Right cardiac atrium (tissue), 5 donors: Measurements from ENCODE around the gene HAUS5. TPM values are rescaled to one million over a fixed set of nuclear protein-coding genes. Genes with fewer than 3 reads are reported as not detected.
A peak's percentile ranks its signal among the peaks of the same experiment; 100 is the strongest.

Experiments used
- ATAC-seq, 2 donors: fragments of 200-7000 bp; cut with Tn5 transposase; one replicate each; pipeline versions ENCODE4 v1.8.0 to v1.9.1; 2020; ENCODE audit warnings: moderate library complexity in 2 of 2, mild to moderate bottlenecking in 1 of 2
- DNase-seq, 3 donors: peaks; one replicate each; pipeline ENCODE4 v3.0.0-alpha.2; 2020
- H3K27ac ChIP-seq: one replicate; pipeline ENCODE4 v1.5.1; 2013; ENCODE audit warnings: mild to moderate bottlenecking, low read length, control low read depth, moderate library complexity
- H3K27me3 ChIP-seq: one replicate; pipeline ENCODE4 v1.6.1; 2013; ENCODE audit not compliant: control insufficient read depth, insufficient read depth
- H3K4me1 ChIP-seq: one replicate; pipeline ENCODE4 v1.6.1; 2013; ENCODE audit warnings: low read length; ENCODE audit not compliant: control insufficient read depth, insufficient read depth
- H3K4me3 ChIP-seq: one replicate; pipeline ENCODE4 v1.5.1; 2013; ENCODE audit warnings: low read length, control low read depth
- H3K9me3 ChIP-seq: one replicate; pipeline ENCODE4 v1.6.1; 2013; ENCODE audit warnings: low read length; ENCODE audit not compliant: control insufficient read depth
- WGBS: extraction: QIAGEN DNeasy Blood & Tissue Kit; methylation state at CpG from one replicate; pipeline ENCODE4 v1.1.7; 2013; 5-methylcytosine and 5-hydroxymethylcytosine counted together
- intact Hi-C, 4 donors: fragments of 100-400 bp; cut with DNase I; formaldehyde crosslinking; loops; one replicate each; pipeline versions ENCODE4 v1.11.0 to v1.14.0; 2022 to 2023
- polyA plus RNA-seq: library from polyadenylated mRNA; stranded (reverse); fragments of 200-250 nt; gene quantifications from one replicate; pipeline ENCODE4 v1.2.3, GENCODE V29; 2013
- total RNA-seq, 4 donors: library from RNA; stranded (reverse); fragmentation: NEBNext Ultra II Directional; extraction: Animal tissue kit (Norgen Biotek cat#: 25700); gene quantifications; one replicate each; pipeline ENCODE4 v1.2.1, GENCODE V29; 2021
- donor health status: healthy with polysubstance abuse.
- donor health status: DM: no; HTN: yes; CAD: no.
- donor health status: DM: no; HTN: no; CAD: no.
- donor health status: DM: no; HTN: yes; CAD: no; lungs with severe emphysema.
- donor health status: DM: yes; HTN: yes; CAD: no.

HAUS5 gene
- total and polyA plus RNA-seq, 5 donors = 3.1 to 5.6 (median 4.8) TPM

- Histone ChIP-seq H3K27me3 (no peaks in the 10 kb centered on the region), H3K27ac (no peak overlapping the region), H3K4me1 (peaks cover 2% of the 10 kb centered on the region), H3K4me3 (no peak overlapping the region), H3K9me3 (no peaks in the 10 kb centered on the region)
- 64% methylated on average over 6 of the region's 6 CpGs for WGBS
- ATAC-seq = no peak
- intact Hi-C loops = no loop called here
- DNase-seq = no peak
Observed at GRCh38 chr19:35609851-35610353, 2.6 kb upstream of the HAUS5 start.

GRCh38 chr19:35612224-35612558 is 344 bp upstream of the HAUS5 start:
- no peaks in the 10 kb centered on the region for H3K27me3 ChIP-seq
- H3K9me3 ChIP-seq = no peaks in the 10 kb centered on the region
- no peak overlapping the region for H3K27ac ChIP-seq
- DNase-seq (no peak), ATAC-seq (no peak)
- peaks cover 2% of the 10 kb centered on the region for H3K4me1 ChIP-seq
- 35% methylated on average over 9 of the region's 9 CpGs for WGBS
- intact Hi-C loops = no loop called here
- H3K4me3 ChIP-seq = peak overlapping the region; percentile 49

- 84% methylated on average over 1 of the region's 1 CpG for WGBS
- Histone ChIP-seq H3K4me1 (peaks cover 2% of the 10 kb centered on the region), H3K27me3 (no peaks in the 10 kb centered on the region), H3K9me3 (no peaks in the 10 kb centered on the region), H3K4me3 (no peak overlapping the region), H3K27ac (no peak overlapping the region)
- ATAC-seq (no peak), DNase-seq (no peak)
- intact Hi-C loops = no loop called here
Observed at GRCh38 chr19:35613574-35613973, 1.0 kb downstream of the HAUS5 start.

- peaks cover 2% of the 10 kb centered on the region for H3K4me1 ChIP-seq
- no peaks in the 10 kb centered on the region for H3K27me3 ChIP-seq
- no peak overlapping the region for H3K4me3 ChIP-seq
- no peaks in the 10 kb centered on the region for H3K9me3 ChIP-seq
- 94% methylated on average over 17 of the region's 17 CpGs for WGBS
- intact Hi-C loops = no loop called here
- DNase-seq (no peak), ATAC-seq (no peak)
- H3K27ac ChIP-seq = no peak overlapping the region
Observed at GRCh38 chr19:35615036-35615435, 2.5 kb downstream of the HAUS5 start.

GRCh38 chr19:35618857-35619256 is 6.3 kb downstream of the HAUS5 start:
- H3K27me3 ChIP-seq = no peaks in the 10 kb centered on the region
- intact Hi-C loops = no loop called here
- DNase-seq (no peak), ATAC-seq (no peak)
- H3K9me3 ChIP-seq = no peaks in the 10 kb centered on the region
- no peak overlapping the region for H3K27ac ChIP-seq
- H3K4me3 ChIP-seq = no peak overlapping the region
- no peaks in the 10 kb centered on the region for H3K4me1 ChIP-seq
- WGBS = 78% methylated on average over 7 of the region's 7 CpGs

GRCh38 chr19:35619290-35619923 is 6.9 kb downstream of the HAUS5 start:
- intact Hi-C loops = no loop called here
- no peak overlapping the region for H3K27ac ChIP-seq
- no peaks in the 10 kb centered on the region for H3K27me3 ChIP-seq
- no peak for ATAC-seq
- H3K4me1 ChIP-seq = no peaks in the 10 kb centered on the region
- H3K4me3 ChIP-seq = no peak overlapping the region
- H3K9me3 ChIP-seq = no peaks in the 10 kb centered on the region
- DNase-seq = no peak
- WGBS = 95% methylated on average over 12 of the region's 12 CpGs

- Histone ChIP-seq H3K27ac (no peak overlapping the region), H3K4me3 (no peak overlapping the region), H3K4me1 (no peaks in the 10 kb centered on the region), H3K27me3 (no peaks in the 10 kb centered on the region), H3K9me3 (no peaks in the 10 kb centered on the region)
- no peak for DNase-seq
- intact Hi-C loops = no loop called here
- ATAC-seq = no peak
- 90% methylated on average over 17 of the region's 17 CpGs for WGBS
Observed at GRCh38 chr19:35620001-35620400, 7.5 kb downstream of the HAUS5 start.

GRCh38 chr19:35621708-35622107 is 9.2 kb downstream of the HAUS5 start:
- no peaks in the 10 kb centered on the region for H3K9me3 ChIP-seq
- intact Hi-C loops = no loop called here
- no peak for ATAC-seq
- no peak overlapping the region for H3K27ac ChIP-seq
- H3K4me3 ChIP-seq = no peak overlapping the region
- no peak for DNase-seq
- no peaks in the 10 kb centered on the region for H3K27me3 ChIP-seq
- no peaks in the 10 kb centered on the region for H3K4me1 ChIP-seq
- WGBS = 93% methylated on average over 9 of the region's 9 CpGs

- 92% methylated on average over 13 of the region's 13 CpGs for WGBS
- DNase-seq = no peak
- intact Hi-C loops = no loop called here
- Histone ChIP-seq H3K27ac (no peak overlapping the region), H3K9me3 (no peaks in the 10 kb centered on the region), H3K27me3 (no peaks in the 10 kb centered on the region), H3K4me1 (no peaks in the 10 kb centered on the region), H3K4me3 (no peak overlapping the region)
- no peak for ATAC-seq
Observed at GRCh38 chr19:35622750-35623149, 10.2 kb downstream of the HAUS5 start.

- no peak overlapping the region for H3K27ac ChIP-seq
- no peaks in the 10 kb centered on the region for H3K9me3 ChIP-seq
- ATAC-seq (no peak), DNase-seq (no peak)
- no peaks in the 10 kb centered on the region for H3K4me1 ChIP-seq
- no peaks in the 10 kb centered on the region for H3K27me3 ChIP-seq
- intact Hi-C loops = no loop called here
- 89% methylated on average over 6 of the region's 6 CpGs for WGBS
- H3K4me3 ChIP-seq = no peak overlapping the region
Observed at GRCh38 chr19:35623327-35624010, 10.9 kb downstream of the HAUS5 start.

GRCh38 chr19:35628264-35628564 is 15.7 kb downstream of the HAUS5 start:
- ATAC-seq (no peak), DNase-seq (no peak)
- H3K27ac ChIP-seq = peak overlapping the region; percentile 97
- no peaks in the 10 kb centered on the region for H3K4me1 ChIP-seq
- H3K27me3 ChIP-seq = no peaks in the 10 kb centered on the region
- 8% methylated on average over 9 of the region's 9 CpGs for WGBS
- intact Hi-C loops = no loop called here
- H3K9me3 ChIP-seq = no peaks in the 10 kb centered on the region
- peak overlapping the region; percentile 73 for H3K4me3 ChIP-seq
